Activated B cell treated with CpG ODN at 0.5 μM for 24 hours (primary cell): ENCODE data around the gene SULT1E1. TPM values are rescaled to one million over a fixed set of nuclear protein-coding genes. Genes with fewer than 3 reads are reported as not detected.

Experiments
- ATAC-seq: fragments of 200-7000 bp; cut with Tn5 transposase; one replicate; pipeline ENCODE4 v1.10.0; 2021; ENCODE audit warnings: low read depth, mild to moderate bottlenecking, moderate library complexity
- CTCF ChIA-PET: fragments of 350-600 bp; sonication (Branson Sonifier 250); formaldehyde crosslinking; loops from one replicate; lab custom pipeline; 2021; ENCODE audit warnings: antibody characterized with exemption; lab: Charles Lee
- POLR2A ChIA-PET: fragments of 350-600 bp; sonication (Branson Sonifier 250); formaldehyde crosslinking; loops from one replicate; lab custom pipeline; 2021; ENCODE audit warnings: antibody characterized with exemption; lab: Charles Lee
- DNase-seq: peaks from one replicate; pipeline ENCODE4 v3.0.0; 2022
- H3K27ac Mint-ChIP-seq: one replicate; pipeline ENCODE4 v1.8.0; 2020; ENCODE audit warnings: mixed read lengths
- H3K27me3 Mint-ChIP-seq: one replicate; pipeline ENCODE4 v1.8.0; 2021; ENCODE audit warnings: mixed read lengths
- H3K36me3 Mint-ChIP-seq: one replicate; pipeline ENCODE4 v1.8.0; 2021; ENCODE audit warnings: low read depth, mixed read lengths
- H3K4me1 Mint-ChIP-seq: one replicate; pipeline ENCODE4 v1.8.0; 2021; ENCODE audit warnings: mixed read lengths
- H3K4me3 Mint-ChIP-seq: one replicate; pipeline ENCODE4 v1.8.0; 2020; ENCODE audit warnings: mild to moderate bottlenecking, mixed read lengths
- H3K9me3 Mint-ChIP-seq: one replicate; pipeline ENCODE4 v1.8.0; 2020; ENCODE audit warnings: mixed read lengths
- intact Hi-C: fragments of 100-400 bp; cut with micrococcal nuclease; formaldehyde crosslinking; loops from one replicate; pipeline ENCODE4 v1.15.1; 2024
- total RNA-seq: library from RNA; stranded (reverse); gene quantifications from 2 replicates; pipeline ENCODE4 v1.2.3, GENCODE V29; 2022
- TF ChIP-seq, protein P1 (sequence below): fragments of 200-600 bp; IDR thresholded peaks from one replicate; pipeline ENCODE4 v1.8.0; 2022; ENCODE audit warnings: antibody characterized with exemption, mild to moderate bottlenecking

Gene SULT1E1
- total RNA-seq, 1 donor from 2014 or later = not detected

DNA sequence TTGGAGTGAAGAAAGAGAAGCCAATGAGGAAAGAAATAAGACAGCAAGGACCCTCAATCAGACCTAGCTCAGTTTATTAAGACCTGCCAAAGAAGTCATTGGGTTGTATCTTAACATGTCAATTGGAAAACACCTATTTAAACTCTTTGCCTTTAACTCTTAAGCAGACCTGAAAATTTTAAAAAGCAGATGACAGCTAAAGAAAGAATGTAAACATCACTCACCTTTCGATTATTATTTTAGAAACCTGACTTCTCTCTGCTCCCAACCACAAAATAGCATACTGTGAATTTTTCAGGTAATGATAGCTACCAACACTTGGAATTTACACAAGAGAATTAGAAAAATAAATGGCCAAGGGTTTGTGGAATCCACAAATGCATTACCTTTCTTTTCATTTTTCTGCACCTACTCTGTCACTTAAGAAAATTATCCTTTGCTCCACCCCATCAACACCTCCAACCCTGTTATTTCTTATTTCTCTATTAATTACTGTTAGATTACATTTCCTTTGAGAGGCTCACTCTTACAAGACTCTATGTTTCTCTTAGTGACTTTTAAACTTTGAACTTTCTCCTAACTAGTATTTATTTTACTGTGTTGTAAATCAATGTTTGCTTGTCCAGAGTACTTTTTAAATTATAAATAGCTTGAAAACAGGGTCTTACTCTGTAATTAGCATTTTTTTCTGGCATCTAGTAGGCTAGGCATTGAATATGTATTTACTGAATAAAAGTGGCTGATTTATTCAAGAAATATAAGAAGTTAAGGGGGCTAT, 765 bp upstream of the SULT1E1 start:
- intact Hi-C loops = no loop called here
- Mint-ChIP-seq H3K9me3 (no peaks in the 10 kb centered on the region), H3K36me3 (no peaks in the 10 kb centered on the region), H3K4me3 (no peak overlapping the region), H3K27ac (no peak overlapping the region), H3K27me3 (no peaks in the 10 kb centered on the region), H3K4me1 (no peaks in the 10 kb centered on the region)
- ChIA-PET CTCF (no interaction called here), POLR2A (no interaction called here)
- ATAC-seq (no peak), DNase-seq (no peak)
- TF ChIP-seq, protein P1, sequence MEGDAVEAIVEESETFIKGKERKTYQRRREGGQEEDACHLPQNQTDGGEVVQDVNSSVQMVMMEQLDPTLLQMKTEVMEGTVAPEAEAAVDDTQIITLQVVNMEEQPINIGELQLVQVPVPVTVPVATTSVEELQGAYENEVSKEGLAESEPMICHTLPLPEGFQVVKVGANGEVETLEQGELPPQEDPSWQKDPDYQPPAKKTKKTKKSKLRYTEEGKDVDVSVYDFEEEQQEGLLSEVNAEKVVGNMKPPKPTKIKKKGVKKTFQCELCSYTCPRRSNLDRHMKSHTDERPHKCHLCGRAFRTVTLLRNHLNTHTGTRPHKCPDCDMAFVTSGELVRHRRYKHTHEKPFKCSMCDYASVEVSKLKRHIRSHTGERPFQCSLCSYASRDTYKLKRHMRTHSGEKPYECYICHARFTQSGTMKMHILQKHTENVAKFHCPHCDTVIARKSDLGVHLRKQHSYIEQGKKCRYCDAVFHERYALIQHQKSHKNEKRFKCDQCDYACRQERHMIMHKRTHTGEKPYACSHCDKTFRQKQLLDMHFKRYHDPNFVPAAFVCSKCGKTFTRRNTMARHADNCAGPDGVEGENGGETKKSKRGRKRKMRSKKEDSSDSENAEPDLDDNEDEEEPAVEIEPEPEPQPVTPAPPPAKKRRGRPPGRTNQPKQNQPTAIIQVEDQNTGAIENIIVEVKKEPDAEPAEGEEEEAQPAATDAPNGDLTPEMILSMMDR = no peak

DNA sequence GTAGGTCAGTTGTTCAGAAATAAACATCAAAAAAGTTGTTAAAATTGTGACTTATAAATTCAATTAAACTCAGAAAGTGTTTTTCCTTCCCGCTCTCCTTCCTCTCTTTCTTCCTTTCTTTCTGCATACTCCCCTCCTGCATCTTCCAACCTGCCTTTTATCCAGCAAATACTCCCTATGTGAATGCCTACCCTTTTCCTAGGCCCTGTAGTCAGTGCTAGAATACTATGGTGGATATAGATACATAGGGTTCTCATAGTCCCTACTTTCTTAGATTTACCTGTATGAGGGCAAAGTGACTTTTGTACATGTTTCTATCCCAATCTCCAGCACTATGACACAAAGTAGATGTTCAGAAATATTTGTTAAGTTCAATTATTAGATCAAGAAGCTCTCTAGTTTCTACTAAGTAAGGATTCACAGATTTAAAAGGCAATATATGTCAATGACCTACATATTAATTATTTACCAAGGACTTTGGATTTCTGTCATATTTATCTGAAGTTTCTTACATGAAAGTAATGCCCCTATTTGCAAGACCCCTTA, 732 bp downstream of the SULT1E1 start:
- TF ChIP-seq, protein P1 = no peak
- CTCF ChIA-PET = no interaction called here
- Mint-ChIP-seq H3K27ac (no peak overlapping the region), H3K27me3 (no peaks in the 10 kb centered on the region), H3K4me1 (no peaks in the 10 kb centered on the region), H3K36me3 (no peaks in the 10 kb centered on the region), H3K4me3 (no peak overlapping the region), H3K9me3 (no peaks in the 10 kb centered on the region)
- no peak for DNase-seq
- POLR2A ChIA-PET = no interaction called here
- ATAC-seq = no peak
- intact Hi-C loops = no loop called here

DNA sequence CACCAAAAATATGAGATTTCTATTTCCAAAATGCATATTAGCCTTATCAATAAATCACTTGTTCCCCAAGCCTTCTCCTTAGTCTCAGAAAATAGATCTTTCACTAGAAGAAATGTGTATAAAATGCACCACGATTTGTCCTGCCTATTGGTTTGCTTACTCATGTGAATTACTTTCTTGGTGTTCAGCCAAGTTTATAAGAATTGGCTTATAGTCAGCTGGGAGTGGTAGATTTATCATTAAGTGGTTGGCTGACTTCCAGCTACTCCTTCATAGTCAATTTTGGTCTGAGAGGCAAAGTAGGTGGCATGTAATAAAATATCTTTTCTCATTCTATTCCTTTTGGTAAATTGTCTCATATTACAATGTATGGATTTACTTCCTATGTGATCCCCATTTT, 1.3 kb downstream of the SULT1E1 start:
- Mint-ChIP-seq H3K27me3 (no peaks in the 10 kb centered on the region), H3K27ac (no peak overlapping the region), H3K9me3 (no peaks in the 10 kb centered on the region), H3K4me1 (no peaks in the 10 kb centered on the region), H3K36me3 (no peaks in the 10 kb centered on the region), H3K4me3 (no peak overlapping the region)
- intact Hi-C loops = no loop called here
- ATAC-seq = no peak
- no peak for DNase-seq
- TF ChIP-seq, protein P1 = no peak
- ChIA-PET POLR2A (no interaction called here), CTCF (no interaction called here)

DNA sequence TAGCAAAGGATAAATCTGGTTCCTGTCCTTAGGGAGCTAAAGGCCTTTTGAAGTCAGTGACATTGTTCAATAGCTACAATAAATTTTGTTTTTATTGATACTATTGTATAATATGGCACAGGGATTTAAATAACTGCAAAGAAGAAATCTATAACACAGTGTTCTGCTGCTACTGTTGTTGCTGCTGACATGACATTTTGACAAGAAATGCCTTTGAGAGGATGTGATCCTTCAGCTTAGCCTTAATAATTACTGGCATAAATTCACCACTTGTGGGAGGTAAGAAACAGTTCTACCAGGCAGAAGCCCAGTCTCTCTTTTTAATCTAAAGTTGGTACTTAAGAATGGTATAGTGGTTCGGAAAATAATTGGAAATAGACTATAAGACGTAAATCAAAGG, 4.1 kb downstream of the SULT1E1 start:
- ChIA-PET POLR2A (no interaction called here), CTCF (no interaction called here)
- H3K27ac Mint-ChIP-seq = no peak overlapping the region
- no peaks in the 10 kb centered on the region for H3K36me3 Mint-ChIP-seq
- no peaks in the 10 kb centered on the region for H3K4me1 Mint-ChIP-seq
- H3K27me3 Mint-ChIP-seq = no peaks in the 10 kb centered on the region
- no peaks in the 10 kb centered on the region for H3K9me3 Mint-ChIP-seq
- ATAC-seq (no peak), DNase-seq (no peak)
- intact Hi-C loops = no loop called here
- TF ChIP-seq, protein P1 = no peak
- no peak overlapping the region for H3K4me3 Mint-ChIP-seq

DNA sequence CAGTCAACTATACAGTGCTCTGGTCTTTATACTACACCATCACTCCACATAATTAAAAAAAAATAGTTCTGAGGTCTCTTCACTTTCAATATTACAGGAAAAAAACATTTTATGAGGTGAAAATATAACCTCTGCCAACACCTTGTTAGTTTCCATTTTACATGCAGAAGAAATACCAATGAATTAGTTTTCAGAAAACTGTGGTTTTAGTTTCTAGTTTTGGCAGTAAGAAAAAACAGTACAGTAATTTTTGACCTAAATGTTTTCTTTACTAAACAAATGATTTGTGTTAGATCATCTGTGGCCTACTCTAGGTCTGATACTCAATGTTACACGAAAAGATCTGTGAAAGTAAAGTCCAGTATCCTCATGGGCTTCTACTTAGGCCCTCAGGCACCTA, 10.0 kb downstream of the SULT1E1 start:
- ATAC-seq (no peak), DNase-seq (no peak)
- Mint-ChIP-seq H3K36me3 (no peaks in the 10 kb centered on the region), H3K9me3 (no peaks in the 10 kb centered on the region), H3K4me1 (no peaks in the 10 kb centered on the region), H3K27me3 (no peaks in the 10 kb centered on the region), H3K27ac (no peak overlapping the region), H3K4me3 (no peak overlapping the region)
- POLR2A ChIA-PET = no interaction called here
- CTCF ChIA-PET = no interaction called here
- intact Hi-C loops = no loop called here
- TF ChIP-seq, protein P1 = no peak
